NT2/D1 (cell line): ENCODE results near the gene TNS1.

Experiments
- DNase-seq: peaks from one replicate; pipeline ENCODE4 v3.0.0-alpha.2; 2011; ENCODE audit warnings: low read depth, low spot score
- H3K27me3 ChIP-seq: 2 replicates; pipeline ENCODE4 v1.6.0; 2011; ENCODE audit warnings: mild to moderate bottlenecking; ENCODE audit not compliant: insufficient read length, insufficient read depth
- H3K36me3 ChIP-seq: 2 replicates; pipeline ENCODE4 v1.6.1; 2011; ENCODE audit warnings: mild to moderate bottlenecking, low read length, mixed read lengths; ENCODE audit not compliant: insufficient read depth, insufficient read length
- H3K4me1 ChIP-seq: 2 replicates; pipeline ENCODE4 v1.5.1; 2011; ENCODE audit not compliant: insufficient read depth, insufficient read length
- H3K4me3 ChIP-seq: 2 replicates; pipeline ENCODE4 v1.5.1; 2011; ENCODE audit warnings: low read depth; ENCODE audit not compliant: insufficient read length
- H3K9ac ChIP-seq: 2 replicates; pipeline ENCODE4 v1.6.0; 2011; ENCODE audit warnings: low read depth; ENCODE audit not compliant: insufficient read length
- H3K9me3 ChIP-seq: 2 replicates; pipeline ENCODE4 v1.5.1; 2011; ENCODE audit warnings: mild to moderate bottlenecking, low read length; ENCODE audit not compliant: insufficient read depth
- SUZ12 ChIP-seq: IDR thresholded peaks from 2 replicates; pipeline ENCODE4 v1.6.1; 2011; ENCODE audit not compliant: insufficient read length, insufficient read depth; ENCODE audit errors: extremely low read depth
- YY1 ChIP-seq: IDR thresholded peaks from 2 replicates; pipeline ENCODE4 v1.6.1; 2011; ENCODE audit not compliant: insufficient read length, insufficient read depth
- ZNF274 ChIP-seq: IDR thresholded peaks from 2 replicates; pipeline ENCODE4 v1.6.1; 2011; ENCODE audit warnings: mild to moderate bottlenecking, low read depth, low read length

The TNS1 gene

DNA sequence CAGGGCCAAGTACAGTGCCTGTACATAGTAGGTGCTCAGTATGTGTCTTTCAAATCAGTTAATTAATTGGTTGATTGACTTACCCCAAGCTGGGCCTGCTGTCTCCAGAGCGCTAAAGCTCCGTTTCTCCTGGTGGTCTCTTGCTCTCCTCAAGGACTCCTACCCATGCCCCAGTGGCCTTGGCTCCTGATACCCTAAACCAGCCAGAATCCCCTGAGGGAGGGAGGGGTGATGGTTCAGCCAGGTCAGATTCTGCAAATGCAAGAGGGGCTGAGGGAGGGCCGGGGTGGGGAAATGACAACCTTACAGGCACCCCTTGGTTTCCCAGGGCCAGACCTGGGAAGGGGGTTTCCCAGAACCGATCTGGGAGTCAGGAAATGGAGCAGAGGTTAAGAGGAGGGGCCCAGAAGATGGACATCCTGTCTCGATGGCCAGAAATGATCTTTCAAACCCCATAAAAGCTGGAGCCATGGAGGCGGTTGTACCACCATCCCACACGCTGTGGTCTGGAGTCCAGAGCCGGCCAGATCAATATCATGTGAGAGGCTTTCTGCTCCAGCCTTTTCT, 209.1 kb downstream of the TNS1 start:
- TF ChIP-seq SUZ12, result no peak
- no peak for TF ChIP-seq YY1
- Histone ChIP-seq H3K27me3 (no peaks in the 10 kb centered on the region), H3K36me3 (no peaks in the 10 kb centered on the region), H3K4me3 (no peak overlapping the region), H3K9ac (no peak overlapping the region), H3K9me3 (no peaks in the 10 kb centered on the region), H3K4me1 (peaks cover 11% of the 10 kb centered on the region)
- no peak for DNase-seq

DNA sequence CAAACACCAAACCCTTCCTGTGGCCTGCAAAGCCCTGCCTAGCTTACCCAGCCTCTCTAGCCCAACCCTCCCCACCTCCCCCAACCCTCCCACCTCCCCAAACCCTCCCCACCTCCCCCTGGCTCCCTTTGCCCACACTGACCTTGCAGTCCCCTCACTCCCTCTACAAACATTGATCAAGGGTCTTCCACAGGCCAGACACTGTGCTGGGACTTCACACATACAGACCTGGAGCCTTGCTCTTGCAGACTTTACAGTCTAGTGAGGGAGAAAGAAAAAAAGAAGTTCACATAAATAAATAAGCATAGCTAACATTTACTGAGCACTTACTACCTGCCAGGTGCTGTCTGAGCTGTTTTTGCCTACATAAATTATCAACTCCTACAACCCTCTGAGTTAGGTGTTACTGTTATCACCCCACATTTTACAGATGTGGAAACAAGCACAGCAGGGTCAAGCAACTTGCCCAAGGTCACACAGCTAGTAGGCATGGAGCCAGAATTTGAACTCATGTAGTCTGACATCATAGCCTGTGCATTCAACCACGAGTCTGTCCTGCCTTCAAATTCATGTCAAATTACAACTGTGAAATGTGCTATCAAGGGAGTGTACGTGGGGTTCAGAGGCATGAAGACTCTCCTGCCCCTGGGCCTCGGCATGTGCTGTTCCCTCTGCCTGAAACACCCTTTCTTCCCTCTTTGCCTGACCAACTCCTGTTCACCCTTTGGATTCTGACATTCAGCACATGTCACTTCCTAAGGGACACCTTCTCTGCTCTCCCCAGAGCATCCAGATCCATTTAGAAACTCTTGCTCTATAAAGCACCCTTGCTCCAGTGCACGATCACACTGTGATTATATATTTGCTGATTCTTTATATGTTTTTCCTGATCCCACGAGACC, 209.9 kb downstream of the TNS1 start:
- TF ChIP-seq SUZ12 (no peak), ZNF274 (no peak), YY1 (no peak)
- no peak overlapping the region for H3K4me3 ChIP-seq
- peaks cover 4% of the 10 kb centered on the region; the same call in 1 of the 2 replicates for H3K9me3 ChIP-seq
- H3K9ac ChIP-seq, result no peak overlapping the region
- no peak for DNase-seq
- H3K4me1 ChIP-seq, result peaks cover 11% of the 10 kb centered on the region
- H3K36me3 ChIP-seq, result no peaks in the 10 kb centered on the region
- H3K27me3 ChIP-seq, result no peaks in the 10 kb centered on the region

DNA sequence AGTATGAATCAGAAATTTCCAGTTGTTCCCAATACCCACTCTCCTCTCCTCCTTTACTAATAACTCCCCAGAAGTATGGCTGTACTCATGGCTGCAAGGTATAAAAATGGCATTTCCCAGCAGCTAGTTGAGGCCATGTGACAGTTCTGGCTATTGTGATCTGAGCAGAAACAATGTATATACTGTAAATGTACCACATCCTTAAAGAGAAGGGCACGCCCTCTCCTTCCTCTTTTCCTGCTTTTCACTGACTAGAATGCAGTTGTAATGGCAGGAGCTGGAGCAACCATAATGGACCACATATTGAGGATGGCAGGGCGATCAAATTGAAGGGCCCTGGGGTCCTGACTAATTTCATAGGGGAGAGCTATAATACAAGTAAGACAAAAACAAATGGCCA, 211.2 kb downstream of the TNS1 start:
- DNase-seq, result no peak
- Histone ChIP-seq H3K36me3 (no peaks in the 10 kb centered on the region), H3K4me1 (peaks cover 11% of the 10 kb centered on the region), H3K4me3 (no peak overlapping the region), H3K9me3 (peaks cover 14% of the 10 kb centered on the region; the same call in 1 of the 2 replicates), H3K9ac (no peak overlapping the region), H3K27me3 (no peaks in the 10 kb centered on the region)
- no peak for TF ChIP-seq SUZ12

DNA sequence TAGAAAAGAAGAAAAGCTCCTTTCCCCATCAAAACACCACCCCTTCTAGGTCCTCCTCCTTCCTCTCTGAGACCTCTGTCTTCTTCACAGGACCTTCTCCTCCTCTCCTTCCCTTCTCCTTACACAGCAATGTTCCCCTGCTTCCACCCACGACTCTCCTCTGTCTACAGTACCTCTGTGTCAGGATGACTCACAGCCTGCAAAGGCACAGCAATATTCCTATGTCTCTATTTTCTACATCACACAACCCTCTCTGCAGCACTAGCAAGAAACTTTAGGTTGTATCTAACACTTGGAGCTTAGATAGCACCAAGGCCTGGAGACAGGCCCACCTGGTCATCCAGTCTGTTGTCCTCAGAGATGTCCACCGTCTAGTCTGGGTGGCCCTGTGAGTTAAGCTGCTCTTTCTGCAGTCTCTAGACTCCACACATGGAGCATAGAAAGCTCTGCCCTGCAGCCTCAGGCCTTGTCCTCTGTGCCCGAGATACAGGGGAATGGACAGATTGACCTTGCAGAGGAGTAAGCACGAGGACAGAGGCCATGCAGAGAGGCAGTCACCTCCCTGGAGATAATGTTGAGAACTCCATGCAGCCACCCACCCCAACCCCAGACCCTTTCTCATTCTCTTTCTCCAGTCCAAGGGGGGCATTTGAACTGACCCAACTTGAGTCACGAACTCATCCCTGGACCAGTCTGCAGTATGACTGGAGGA, 212.0 kb downstream of the TNS1 start:
- DNase-seq, result no peak
- TF ChIP-seq SUZ12 (no peak), ZNF274 (no peak)
- Histone ChIP-seq H3K9ac (no peak overlapping the region), H3K9me3 (peaks cover 14% of the 10 kb centered on the region; the same call in 1 of the 2 replicates), H3K4me1 (peaks cover 11% of the 10 kb centered on the region), H3K4me3 (no peak overlapping the region), H3K36me3 (no peaks in the 10 kb centered on the region), H3K27me3 (no peaks in the 10 kb centered on the region)

DNA sequence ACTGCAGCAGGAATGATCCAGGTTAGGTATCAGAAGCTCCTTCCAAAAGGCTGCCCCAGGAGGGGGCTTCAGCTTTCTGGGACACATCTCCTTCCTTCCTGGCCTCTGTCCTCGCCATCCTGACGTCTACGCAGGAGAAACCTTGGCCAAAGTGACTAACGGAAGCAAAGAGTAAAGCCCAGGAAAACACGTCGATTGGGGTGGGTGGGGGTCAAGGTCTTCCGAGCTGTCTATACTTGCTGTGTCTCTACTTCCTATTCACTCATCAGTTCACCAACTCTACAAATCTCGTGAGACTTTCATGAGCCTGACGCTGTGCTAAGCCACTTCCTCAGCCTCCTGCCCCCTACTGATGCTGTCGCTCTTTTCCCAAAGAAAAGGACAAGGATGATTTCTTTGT, 212.6 kb downstream of the TNS1 start:
- TF ChIP-seq SUZ12 (no peak), YY1 (no peak), ZNF274 (no peak)
- Histone ChIP-seq H3K9me3 (peaks cover 14% of the 10 kb centered on the region; the same call in 1 of the 2 replicates), H3K9ac (no peak overlapping the region), H3K27me3 (no peaks in the 10 kb centered on the region), H3K36me3 (no peaks in the 10 kb centered on the region), H3K4me3 (no peak overlapping the region), H3K4me1 (peaks cover 8% of the 10 kb centered on the region)
- no peak for DNase-seq

DNA sequence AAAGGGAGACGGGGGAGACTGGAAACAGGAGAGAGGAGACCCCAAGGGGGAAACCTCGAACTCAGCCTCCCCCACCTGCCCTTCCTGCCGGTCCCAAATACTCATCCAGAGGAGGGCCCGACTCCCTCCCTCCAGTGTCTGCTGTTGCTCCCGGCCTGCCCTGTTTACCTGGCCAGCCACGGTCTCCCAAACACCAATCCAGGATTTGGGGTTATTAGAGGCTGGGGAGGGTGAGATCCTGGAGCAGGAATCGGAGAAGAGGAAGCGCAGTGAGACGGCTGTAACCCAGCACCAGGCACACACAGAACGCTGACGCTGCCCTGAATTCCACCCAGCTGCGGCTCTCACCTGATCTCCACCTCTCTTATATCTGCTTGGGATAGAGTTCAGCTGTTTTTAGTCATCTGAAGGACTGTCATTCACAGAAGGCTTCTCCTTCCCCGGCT, 213.0 kb downstream of the TNS1 start:
- DNase-seq, result no peak
- H3K27me3 ChIP-seq, result no peaks in the 10 kb centered on the region
- TF ChIP-seq SUZ12 (no peak), YY1 (no peak), ZNF274 (no peak)
- no peak overlapping the region for H3K4me3 ChIP-seq
- peaks cover 4% of the 10 kb centered on the region for H3K4me1 ChIP-seq
- H3K36me3 ChIP-seq, result no peaks in the 10 kb centered on the region
- no peak overlapping the region for H3K9ac ChIP-seq
- peaks cover 14% of the 10 kb centered on the region; the same call in 1 of the 2 replicates for H3K9me3 ChIP-seq
